GM18511 (cell line): Measurements from ENCODE around the gene EXD2.
"Not testable (repeated sequence)": the region's sequence is repeated elsewhere in the genome, so short reads cannot be mapped to it uniquely, and the experiment has no call there.

Source experiments
- ATAC-seq: cut with Tn5 transposase; IDR thresholded peaks from one replicate; pipeline ENCODE4 v1.9.1; 2021; ENCODE audit warnings: mild to moderate bottlenecking, moderate library complexity; ENCODE audit not compliant: unreplicated experiment

The EXD2 gene, protein sequence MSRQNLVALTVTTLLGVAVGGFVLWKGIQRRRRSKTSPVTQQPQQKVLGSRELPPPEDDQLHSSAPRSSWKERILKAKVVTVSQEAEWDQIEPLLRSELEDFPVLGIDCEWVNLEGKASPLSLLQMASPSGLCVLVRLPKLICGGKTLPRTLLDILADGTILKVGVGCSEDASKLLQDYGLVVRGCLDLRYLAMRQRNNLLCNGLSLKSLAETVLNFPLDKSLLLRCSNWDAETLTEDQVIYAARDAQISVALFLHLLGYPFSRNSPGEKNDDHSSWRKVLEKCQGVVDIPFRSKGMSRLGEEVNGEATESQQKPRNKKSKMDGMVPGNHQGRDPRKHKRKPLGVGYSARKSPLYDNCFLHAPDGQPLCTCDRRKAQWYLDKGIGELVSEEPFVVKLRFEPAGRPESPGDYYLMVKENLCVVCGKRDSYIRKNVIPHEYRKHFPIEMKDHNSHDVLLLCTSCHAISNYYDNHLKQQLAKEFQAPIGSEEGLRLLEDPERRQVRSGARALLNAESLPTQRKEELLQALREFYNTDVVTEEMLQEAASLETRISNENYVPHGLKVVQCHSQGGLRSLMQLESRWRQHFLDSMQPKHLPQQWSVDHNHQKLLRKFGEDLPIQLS

DNA sequence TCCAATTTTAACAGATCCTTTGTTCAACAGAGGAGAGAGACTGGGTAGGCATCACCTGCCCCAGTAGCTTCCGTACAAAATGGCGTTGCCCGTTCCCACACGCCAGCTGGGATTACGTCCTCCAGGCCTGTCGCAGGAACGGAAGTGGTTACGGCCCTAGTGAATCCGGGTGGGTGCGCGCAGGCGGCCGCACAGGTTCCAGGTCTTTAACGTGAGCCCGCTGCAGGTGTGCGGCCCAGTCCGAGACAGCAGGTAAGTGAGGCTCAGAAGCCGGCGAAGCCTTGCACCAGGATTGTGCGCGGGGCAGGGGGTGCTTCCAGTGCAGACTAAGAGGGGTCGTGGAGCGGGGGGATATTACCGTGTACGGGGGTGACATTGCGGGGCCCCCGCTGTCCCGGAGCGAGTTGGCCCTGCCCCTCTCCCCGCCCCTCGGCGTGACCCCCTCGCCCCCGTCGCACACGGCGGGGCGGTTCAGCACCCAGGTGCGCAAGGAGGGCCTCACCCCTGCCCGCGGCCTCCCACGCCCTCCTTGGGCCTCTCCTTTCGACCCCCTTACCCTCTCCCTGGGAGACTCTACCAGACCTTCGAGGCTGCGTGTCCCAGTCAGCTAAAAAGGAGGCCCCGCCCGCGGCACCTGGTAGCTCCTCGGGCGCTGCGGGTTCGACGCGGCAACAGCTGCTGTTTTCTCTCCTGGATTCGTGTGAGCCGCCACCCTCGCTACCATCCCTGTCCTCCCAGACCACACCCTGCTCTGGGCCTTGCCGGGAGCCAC, at the start of gene EXD2:
Gene EXD2, plus strand, starts transcription at position 159 of the 772 bp plus-strand sequence. CDS start 17,973 bp downstream, outside the sequence.
- peak; percentile 88 for ATAC-seq

DNA sequence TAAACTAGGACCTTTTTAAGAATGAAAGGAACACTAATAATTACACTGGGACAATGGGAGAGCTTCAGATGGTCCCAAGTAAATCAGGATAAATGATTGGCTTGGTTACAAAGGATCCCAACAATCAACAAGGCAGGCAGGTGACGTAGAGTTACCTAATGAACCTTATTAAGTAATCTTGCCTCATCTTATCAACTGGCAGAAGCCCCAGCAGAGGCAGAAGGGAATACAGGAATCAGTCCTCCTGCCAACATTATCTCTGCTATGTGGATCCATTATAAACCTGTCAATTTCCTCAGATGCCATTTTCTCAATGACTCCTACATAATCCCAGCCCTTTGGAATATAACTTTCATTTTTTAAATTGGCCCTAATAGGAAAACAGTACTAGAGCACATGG, 49.7 kb upstream of the EXD2 start:
- no peak for ATAC-seq

DNA sequence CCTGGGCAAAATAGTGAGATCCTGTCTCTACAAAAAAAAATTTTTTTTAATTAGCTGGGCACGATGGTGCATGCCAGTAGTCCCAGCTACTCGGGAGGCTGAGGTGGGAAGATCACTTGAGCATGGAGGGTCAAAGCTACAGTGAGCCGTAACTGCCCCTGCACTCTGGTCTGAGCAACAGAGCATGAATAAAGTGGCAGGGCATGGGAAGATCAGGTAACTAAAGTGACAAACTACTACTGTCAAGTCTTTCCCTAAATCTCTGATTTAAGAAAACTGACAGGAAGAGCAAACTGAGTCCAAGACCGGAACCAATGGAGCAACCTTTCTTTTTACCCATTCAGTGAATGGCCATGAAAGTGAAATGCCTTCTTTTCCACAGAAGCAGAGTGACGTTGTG, 49.2 kb upstream of the EXD2 start:
- ATAC-seq = no peak

DNA sequence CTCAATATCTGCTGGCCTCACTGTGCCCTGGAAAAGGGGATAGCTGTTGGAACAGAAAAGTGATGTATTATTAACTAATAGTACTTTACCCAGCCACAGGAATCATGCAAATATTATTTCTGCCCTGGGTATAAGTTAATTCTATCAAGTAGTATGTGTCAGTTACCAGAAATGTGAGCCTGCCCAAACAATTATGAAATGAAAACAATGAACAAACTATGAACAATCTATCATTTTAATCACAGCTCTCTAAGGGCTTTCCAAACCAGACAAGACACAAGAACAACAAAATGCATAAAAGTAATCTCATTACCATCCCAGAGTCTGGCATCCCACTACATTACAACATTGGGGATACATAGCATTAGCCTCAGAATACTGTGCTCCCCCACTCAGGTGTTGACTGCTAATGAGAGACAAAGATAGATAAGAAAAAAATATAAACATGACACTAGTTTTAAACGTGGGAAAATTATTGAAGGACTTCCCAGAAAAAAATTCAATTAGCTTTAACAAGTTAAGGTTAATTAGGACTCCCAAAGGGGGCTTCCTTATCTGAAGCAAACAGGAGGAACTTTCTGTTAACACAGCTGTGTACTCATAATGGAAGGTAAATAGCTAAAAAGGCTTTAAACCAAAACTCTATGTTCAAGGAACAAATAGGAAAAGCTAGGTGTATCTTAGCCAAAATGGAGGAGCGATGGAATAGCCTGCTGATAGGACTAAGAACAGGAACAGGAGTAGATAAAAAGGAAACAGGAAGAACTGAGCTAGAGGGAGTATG, 41.6 kb upstream of the EXD2 start:
- no peak for ATAC-seq

DNA sequence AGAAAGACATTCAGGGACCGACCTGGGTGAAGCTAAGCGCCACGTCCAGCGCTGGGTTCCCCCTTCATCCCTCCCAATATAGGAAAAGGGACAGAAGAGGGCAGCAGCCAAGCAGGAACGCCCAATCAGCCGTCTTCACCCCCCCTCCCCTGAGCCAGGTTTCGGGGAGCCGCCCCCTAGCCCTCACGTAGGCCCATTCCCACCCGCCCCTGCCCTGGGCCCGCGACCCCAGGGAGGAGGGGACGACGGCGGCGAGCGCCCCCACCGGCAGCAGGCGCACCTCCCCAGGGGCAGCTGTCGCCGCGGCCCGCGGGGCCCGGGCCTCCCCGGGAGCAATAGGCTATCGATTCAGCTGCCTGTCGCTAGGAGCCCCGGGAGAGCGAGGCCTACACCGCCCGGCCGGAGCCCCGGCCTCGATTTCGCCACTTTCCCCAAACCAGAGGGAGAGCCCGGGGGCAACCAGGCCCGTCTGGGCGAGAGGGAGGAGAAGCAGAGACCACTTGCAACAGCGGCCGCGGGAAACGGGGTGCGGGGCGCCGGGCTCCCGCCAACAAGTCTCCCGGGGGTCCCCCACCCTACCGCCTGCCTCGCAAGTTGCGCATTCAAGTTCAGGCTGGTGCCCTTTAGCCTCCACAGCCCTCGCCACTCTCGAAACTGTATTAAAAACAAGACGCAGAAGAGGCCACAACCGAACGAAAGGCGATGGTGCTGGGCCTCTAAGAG, 39.7 kb upstream of the EXD2 start:
- ATAC-seq = peak; percentile 46

DNA sequence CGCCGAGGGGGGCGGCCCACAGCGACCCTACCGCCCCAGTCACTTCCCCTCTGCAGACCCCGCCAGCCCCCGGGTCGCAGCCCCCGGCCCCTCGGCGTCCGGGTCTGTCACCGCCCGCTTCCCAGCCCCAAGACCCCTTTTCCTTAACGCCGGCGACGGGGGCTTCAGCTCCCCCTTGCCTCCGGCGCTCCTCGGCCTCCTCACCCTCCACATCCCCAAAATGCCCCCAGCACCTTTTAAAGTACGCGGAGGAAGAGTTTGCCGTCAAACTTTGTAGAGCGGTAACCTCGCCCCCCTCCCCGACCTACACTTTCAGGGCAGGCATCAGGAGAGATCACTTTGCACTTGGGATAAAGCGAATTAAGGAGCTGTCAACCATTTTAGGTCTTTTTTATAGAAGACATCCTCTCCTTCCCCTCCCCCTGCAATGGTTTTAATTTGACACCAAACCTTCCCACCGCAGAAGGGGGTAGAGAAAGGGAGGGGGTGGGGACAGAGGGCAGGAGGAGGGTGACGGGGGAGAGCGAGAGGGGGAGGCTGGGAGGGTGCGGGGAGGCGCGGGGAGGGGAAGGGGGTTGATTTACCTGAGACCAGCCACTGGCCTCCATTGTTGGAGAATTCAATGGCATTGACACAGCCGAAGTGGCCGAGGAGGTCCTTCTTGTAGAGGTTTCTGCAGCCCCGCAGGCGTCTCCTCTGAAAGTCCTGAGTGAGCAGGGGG, 39.0 kb upstream of the EXD2 start:
- ATAC-seq = no peak

DNA sequence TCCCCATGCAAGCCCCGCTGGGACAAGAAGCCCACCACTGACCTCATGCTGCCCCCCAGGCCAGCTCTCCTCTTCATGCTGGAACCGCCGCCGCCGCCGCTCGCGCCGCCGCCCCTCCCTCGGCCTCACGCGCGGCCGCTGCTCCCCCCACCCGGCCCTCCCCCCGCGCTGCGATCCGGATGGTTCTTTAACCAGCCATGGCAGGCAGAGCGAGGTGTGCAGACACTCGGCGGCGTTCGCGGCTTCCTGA, 38.5 kb upstream of the EXD2 start, which contains the start of gene DCAF5:
Gene DCAF5, minus strand, starts transcription at position 218 of the 250 bp plus-strand sequence. Its CDS starts 141 bp downstream, at position 77.
- no peak for ATAC-seq

DNA sequence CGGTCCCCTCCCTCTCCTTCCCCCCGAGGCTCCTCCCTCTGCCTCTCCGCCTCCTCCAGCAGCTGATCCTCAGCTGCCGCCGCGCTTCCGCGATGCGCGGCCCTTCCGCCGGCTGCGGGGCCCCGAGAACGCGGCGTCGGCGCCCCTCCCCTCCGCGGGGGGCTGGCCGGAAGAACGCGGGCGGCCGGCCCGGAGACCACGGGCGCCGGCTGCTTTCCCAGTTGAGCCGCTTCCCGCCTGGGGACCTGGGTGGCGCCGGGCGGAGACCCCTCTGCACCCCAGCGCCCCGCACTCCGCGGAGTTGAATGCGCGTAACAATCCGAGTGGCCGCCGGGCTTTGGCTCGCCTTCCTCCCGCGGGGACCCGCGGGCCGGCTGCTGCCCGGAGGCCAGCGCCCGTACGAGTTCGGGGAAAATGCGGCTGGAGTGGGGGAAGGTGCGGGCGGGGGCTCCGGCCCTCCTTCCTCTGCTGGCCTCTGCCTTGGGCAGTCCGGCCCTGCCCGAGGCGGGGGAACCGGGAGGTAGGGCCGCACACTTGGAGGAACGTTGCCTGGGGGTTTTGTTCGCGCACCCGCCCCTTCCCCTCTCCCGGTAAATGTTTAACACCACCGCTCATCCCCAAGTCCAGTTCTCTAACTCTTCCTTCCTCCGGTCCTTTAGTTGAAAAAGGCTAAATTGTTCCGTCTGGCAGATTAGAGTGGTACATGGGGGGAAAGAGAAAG, 38.0 kb upstream of the EXD2 start:
- ATAC-seq = peak; percentile 90

DNA sequence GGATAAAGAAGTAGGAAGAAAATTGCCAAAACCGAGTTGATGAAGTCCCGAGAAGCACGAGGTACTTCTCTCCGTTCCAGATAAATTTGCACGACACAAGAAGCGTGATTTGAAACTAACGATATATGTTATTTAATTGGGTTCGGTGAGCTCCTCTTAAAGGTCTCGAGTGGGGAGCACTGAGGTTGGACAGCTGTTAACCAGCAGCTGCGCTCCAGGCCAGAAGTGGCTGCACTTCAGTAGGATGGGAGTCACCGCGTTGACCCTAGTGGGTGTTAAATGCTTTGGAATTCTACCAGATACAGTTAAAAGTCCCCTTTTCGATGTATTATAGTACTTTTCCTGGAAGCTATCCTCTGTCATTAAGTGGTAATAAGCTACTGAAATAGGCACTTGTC, 37.4 kb upstream of the EXD2 start:
- ATAC-seq = no peak

DNA sequence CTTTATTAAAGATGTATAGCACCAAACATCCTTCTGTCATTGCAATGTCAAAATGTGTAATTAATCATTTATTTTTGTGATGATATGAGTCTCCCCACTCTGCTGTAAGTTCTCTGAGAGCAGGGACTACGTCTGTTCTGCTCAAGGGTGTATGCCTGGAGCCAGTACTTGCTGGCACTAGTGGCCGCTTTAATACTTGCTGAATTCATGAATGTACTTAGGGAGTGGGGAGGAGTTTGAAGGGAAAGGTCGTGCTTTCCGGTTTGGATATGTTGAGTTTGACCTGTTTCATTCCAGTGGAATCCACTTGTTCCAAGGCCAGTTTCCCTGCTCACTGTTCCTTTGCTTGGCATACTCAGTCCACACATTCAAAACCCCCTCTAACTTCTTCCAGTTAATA, 36.5 kb upstream of the EXD2 start:
- ATAC-seq = no peak

DNA sequence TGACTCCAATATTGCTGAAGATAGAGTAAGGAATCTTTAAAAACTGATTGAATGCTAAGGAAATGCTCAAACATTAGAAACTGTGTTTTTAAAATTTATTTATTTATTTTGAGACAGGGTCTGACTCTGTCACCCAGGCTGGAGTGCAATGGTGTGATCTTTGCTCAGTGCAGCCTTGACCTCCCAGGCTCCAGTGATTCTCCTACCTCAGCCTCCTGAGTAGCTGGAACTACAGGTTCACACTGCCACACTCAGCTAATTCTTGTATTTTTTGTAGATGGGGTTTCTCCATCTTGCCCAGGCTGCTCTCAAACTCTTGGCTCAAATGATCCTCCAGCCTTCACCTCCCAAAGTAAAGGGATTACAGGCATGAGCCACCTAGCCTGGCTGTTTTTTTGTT, 35.1 kb upstream of the EXD2 start:
- no peak for ATAC-seq

DNA sequence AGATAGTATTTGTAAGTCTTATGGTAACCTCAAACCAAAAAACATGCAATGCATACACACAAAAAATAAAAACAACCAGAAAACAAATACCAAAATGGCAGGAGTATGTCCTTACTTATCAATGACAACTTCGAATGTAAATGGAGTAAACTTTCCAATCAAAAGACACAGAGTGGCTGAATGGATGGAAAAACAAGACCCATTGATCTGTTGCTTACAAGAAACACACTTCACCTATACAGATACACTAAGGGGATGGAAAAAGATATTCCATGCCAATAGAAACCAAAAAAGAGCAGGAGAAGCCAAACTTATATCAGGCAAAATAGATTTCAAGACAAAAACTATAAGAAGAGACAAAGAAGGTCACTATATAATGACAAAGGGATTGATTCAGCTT, 29.7 kb upstream of the EXD2 start:
- ATAC-seq = no peak

DNA sequence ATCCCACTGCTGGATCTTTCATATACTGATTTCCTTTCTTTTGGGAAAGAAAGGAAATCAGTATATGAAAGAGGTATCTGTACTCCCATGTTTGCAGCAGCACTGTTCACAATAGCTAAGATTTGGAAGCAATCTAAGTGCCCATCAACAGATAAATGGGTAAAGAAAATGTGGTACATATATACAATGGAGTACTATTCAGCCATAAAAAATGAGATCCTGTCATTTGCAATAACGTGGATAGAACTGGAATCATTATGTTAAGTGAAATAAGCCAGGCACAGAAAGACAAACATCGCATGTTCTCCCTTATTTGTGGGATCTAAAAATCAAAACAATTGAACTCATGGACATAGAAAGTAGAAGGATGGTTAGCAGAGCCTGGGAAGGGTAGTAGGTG, 25.5 kb upstream of the EXD2 start:
- ATAC-seq = not testable (repeated sequence)

DNA sequence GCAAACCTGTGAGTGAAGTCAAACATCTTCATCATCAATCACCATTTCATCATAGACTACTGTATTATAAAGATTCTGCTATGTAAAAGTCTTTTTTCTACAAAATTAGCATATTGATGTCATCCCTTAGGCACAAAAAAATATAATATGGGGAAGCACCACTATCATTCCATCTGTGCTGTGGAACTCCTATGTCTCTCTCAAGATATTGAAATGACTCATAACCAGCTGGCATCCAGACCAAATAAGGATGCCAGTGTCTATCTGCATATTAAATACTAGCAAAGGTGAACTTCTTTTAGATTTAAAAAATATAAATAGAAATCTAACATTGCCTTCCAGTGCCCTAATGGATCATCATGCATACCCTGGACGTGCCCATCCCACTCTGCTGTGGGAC, 20.5 kb upstream of the EXD2 start:
- ATAC-seq = no peak

DNA sequence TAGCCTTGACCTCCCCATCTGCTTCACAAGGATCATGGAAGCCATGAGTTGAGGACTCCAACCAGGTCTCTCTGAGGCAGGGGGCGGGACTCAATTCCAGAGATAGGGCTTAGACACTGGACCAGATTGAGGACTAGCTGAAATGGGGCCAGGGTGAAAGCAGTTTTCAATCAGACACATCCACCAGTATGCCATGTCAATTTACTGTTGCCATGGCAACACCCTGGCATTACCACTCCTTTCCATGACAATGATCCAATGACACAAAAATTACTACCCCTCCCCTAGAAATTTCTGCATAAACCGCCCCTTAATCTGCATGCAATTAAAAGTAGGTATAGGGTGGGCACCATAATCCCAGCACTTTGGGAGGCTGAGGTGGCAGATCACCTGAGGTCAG, 19.7 kb upstream of the EXD2 start:
- no peak for ATAC-seq

DNA sequence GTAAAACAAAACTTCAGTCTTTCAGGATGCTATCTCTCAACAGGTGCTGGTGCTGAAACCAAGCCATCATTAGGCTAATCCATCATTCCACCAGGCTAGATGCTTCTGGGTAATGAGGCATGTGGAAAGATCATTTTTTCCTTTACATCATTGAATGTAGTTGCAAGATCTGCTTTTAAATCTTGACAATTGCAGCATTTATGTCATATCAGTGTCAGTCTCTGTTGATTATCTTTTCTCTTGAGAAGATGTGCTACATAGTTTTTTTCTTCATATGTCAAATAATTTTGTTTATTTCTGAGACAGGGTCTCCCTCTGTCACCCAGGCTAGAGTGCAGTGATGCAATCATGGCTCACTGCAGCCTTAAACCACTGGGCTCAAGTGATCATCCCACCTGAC, 16.2 kb upstream of the EXD2 start:
- no peak for ATAC-seq

DNA sequence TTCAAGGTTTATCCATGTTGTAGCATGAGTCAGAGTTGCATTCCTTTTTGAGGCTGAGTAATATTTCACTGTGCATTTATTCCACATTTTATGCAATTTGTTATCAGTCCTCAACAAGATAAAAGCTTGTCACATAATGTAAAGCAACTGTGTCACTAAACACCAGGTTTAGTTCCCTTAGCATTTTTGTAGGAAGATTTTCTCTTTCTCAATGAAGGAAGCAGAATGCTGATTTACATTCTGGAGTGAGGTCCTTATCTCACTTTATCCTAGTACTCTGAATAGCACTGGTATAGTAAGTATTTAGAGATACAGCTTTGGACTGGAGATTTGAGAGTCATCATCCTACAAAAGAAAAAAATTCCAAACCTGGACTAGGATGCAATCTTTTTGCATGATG, 9.8 kb upstream of the EXD2 start:
- no peak for ATAC-seq

DNA sequence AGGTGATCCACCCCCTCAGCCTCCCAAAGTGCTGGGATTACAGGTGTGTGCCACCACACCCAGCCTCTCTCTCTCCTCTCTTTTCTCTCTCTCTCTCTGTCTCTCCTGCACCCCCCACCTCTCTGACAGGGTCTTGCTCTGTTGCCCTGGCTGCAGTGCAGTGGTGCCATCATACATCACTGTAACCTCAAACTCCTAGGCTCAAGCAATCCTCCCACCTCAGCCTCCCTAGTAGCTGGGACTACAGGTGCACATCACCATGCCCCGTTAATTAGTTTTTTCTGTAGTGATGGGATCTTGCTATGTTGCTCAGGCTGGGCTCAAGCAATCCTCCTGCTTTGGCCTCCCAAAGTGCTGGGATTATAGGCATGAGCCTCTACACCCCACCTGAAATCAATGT, 8.7 kb upstream of the EXD2 start:
- ATAC-seq = not testable (repeated sequence)

DNA sequence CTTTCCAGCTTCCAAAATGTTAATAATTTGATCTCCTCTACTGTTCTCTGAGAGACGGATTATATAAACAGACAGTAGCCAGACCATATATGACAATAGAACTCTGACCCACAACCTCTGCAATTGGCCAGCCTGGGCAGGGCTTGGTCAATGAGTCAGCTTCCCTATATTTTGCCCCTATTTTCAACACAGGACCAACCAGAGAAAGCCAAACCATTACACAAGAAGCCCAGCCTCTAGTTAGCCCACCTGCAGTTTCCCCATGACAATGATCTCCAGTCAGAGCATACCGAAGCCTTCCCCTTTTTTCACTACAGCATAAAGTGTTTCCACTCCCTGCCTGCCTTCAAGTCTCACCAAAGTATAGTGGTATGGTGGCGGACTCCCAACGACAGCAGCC, 7.6 kb upstream of the EXD2 start:
- no peak for ATAC-seq
